ENCODE results near the gene GRM4.
A peak's percentile ranks its signal among the peaks of the same experiment; 100 is the strongest.

GRM4 gene

GRCh38 chr6:34157236-34157830 is 11.4 kb upstream of the GRM4 start:
- no peak for DNase-seq

- no peak for DNase-seq
These were observed 9.8 kb upstream of the GRM4 start for GRCh38 chr6:34155471-34156300.

- peak; percentile 47 for DNase-seq
These were observed 9.0 kb upstream of the GRM4 start for GRCh38 chr6:34154668-34155447.

- no peak for DNase-seq
These were observed 7.1 kb upstream of the GRM4 start for GRCh38 chr6:34152806-34153520.

GRCh38 chr6:34152042-34152524 is 6.2 kb upstream of the GRM4 start:
- no peak for DNase-seq

GRCh38 chr6:34151321-34152041 is 5.6 kb upstream of the GRM4 start:
- no peak for DNase-seq

- DNase-seq = no peak
These were observed 4.9 kb upstream of the GRM4 start for GRCh38 chr6:34150766-34151165.

GRCh38 chr6:34149831-34150400 is 4.0 kb upstream of the GRM4 start:
- no peak for DNase-seq

- no peak for DNase-seq
These were observed 3.5 kb upstream of the GRM4 start for GRCh38 chr6:34149452-34149810.

- no peak for DNase-seq
These were observed 3.0 kb upstream of the GRM4 start for GRCh38 chr6:34148631-34149451.

GRCh38 chr6:34147906-34148630 is 2.2 kb upstream of the GRM4 start:
- no peak for DNase-seq

- DNase-seq = no peak
These were observed 1.1 kb upstream of the GRM4 start for GRCh38 chr6:34146801-34147592.

GRCh38 chr6:34145161-34146020 is 496 bp downstream of the GRM4 start:
- peak; percentile 44 for DNase-seq

- no peak for DNase-seq
These were observed 1.2 kb downstream of the GRM4 start for GRCh38 chr6:34144581-34145160.

GRCh38 chr6:34143884-34144580 is 1.9 kb downstream of the GRM4 start:
- no peak for DNase-seq

GRCh38 chr6:34143196-34143883 is 2.5 kb downstream of the GRM4 start:
- DNase-seq = no peak
